ENCODE data around the gene ZNF597.
A peak's percentile ranks its signal among the peaks of the same experiment; 100 is the strongest.

ZNF597 gene

DNA sequence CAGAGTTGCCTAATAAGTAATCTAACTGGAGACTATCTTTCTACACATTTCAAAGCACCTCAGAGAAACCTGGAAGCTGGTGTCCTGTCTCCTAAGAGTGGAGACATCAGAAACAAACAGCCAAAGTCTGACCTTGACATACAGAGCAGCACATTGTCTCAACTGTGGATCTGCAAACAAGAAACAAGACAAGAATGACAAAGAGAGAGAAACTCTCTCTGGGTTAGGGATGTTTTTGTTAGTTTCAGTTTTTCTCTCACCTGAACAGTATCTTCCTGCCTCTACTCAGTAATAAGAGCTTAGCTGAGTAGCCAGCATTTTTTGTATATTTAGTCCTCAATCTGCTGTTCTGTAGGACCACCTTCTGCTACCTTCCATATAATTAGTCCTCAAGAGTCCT is 8.9 kb downstream of the ZNF597 start:
- POLR2A ChIA-PET = no interaction called here
- peak; percentile 37 for DNase-seq (ENCODE audit: extremely low spot score)
- TF ChIP-seq CTCF (IDR thresholded peaks at IDR 0.05; ENCODE audit: control extremely low read depth, extremely low read depth, low read depth, missing control alignments) = no peak
- CTCF ChIA-PET = interaction anchor here (1.4 kb wide), 1 partner anchor 11 kb away, joined by 3 read pairs; no protein-coding TSS in a partner anchor

- TF ChIP-seq CTCF (IDR thresholded peaks at IDR 0.05; ENCODE audit: control extremely low read depth, extremely low read depth, low read depth, missing control alignments) = no peak
- no peak for DNase-seq (ENCODE audit: extremely low spot score)
- ChIA-PET CTCF (no interaction called here), POLR2A (interaction anchor here (0.5 to 1.3 kb wide), 5 partner anchors 12 to 188 kb away, joined by 3 to 6 read pairs (median 4); partner anchors contain the start of genes NAA60, ZNF174, ZNF597 and ZSCAN32)
Observed at GRCh38 chr16:3431779-3432219, 11.5 kb downstream of the ZNF597 start.

DNA sequence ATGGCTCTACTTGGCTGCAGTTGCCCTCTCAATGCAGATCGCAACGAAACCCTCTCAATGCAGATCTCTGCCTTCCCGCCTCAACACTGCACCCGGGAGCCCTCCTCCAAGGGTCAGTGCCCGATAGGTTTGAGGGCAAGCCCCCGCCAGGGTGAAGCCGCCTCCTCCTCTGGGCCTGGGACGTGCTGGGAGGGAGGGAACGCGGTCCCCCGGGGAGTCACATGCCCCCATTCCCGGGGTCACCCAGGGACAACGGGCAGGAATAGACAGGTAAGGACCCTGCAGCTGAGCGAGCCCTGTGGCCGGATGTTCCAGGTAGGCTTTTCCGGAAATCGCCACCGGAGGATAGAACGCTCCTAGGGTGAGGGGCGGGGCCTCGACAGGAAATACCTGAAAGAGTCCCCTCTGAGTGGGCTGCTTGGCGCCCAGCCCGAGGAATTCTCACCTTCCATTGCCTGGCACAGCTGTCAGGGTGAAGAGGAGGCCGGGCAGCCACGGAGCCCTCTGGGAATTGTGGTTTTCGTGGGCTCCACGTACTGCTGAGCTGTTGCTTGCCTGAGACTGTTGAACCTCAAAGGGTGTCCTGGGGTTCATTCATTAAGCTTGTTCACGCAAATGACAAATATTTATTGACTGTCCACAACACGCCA is 29.4 kb downstream of the ZNF597 start:
- DNase-seq (ENCODE audit: extremely low spot score) = no peak
- ChIA-PET CTCF (interaction anchor here (1.5 kb wide), 1 partner anchor 10 kb away, joined by 3 read pairs; no protein-coding TSS in a partner anchor), POLR2A (no interaction called here)
- TF ChIP-seq CTCF (IDR thresholded peaks at IDR 0.05; ENCODE audit: control extremely low read depth, extremely low read depth, low read depth, missing control alignments) = no peak

DNA sequence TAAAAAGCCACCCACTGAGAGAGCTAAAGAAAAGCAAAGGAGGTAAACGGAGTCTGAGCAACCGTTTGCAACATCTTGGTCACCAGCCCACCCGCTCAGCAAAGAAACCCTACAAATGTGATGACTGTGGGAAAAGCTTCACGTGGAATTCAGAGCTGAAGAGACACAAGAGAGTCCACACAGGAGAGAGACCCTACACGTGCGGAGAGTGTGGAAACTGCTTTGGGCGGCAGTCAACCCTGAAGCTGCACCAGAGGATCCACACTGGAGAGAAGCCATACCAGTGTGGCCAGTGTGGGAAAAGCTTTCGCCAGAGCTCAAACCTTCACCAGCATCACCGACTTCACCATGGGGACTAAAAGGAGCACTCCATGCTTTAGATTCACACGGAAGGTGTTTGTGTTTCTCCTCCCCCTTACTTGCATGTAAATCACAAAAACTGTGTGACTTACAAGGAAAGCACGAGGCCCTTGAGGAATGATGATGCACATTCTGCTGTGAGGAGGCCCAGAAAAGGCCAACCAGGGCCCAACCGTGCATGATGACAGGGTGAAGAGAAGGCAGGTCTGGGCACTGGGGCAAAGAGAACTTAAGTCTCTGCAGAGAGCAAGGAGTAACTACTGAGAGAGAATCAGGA is 34.6 kb downstream of the ZNF597 start:
- ChIA-PET POLR2A (no interaction called here), CTCF (interaction anchor here (1.5 kb wide), 1 partner anchor 12 kb away, joined by 3 read pairs; no protein-coding TSS in a partner anchor)
- no peak for TF ChIP-seq CTCF (IDR thresholded peaks at IDR 0.05; ENCODE audit: control extremely low read depth, extremely low read depth, low read depth, missing control alignments)
- no peak for DNase-seq (ENCODE audit: extremely low spot score)

DNA sequence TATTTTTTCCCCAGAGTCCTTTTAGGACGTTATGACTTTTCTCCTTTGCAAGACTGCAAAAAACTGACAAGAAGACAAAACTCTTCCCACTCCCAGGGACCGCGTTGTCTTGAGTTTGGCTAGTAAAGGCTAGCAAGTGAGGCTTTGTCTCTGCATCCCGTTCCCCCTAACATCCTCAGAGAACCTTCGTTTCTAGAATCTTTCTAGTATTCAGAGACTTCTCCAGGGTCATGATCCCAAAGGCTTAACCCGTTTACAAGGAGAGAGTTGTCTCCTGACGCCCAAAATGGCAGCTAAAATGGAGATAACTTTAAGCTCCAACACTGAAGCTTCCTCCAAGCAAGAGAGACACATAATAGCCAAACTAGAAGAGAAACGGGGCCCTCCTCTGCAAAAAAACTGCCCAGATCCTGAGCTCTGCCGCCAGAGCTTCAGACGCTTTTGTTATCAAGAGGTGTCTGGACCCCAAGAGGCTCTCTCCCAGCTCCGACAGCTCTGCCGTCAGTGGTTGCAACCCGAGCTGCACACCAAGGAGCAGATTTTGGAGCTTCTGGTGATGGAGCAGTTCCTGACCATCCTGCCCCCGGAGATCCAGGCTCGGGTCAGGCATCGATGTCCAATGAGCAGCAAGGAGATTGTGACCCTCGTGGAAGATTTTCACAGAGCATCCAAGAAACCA is 41.4 kb downstream of the ZNF597 start:
- CTCF ChIA-PET = interaction anchor here (1.4 to 1.6 kb wide), 4 partner anchors 9 to 118 kb away, joined by 3 to 5 read pairs (median 4); partner anchors contain the start of genes NAA60, ZNF263 and ZNF597
- POLR2A ChIA-PET = interaction anchor here (0.7 to 1.5 kb wide), 3 partner anchors 42 to 118 kb away, joined by 3 to 11 read pairs (median 3); partner anchors contain the start of genes NAA60 and ZNF597

More for the DNA sequence above, 41.4 kb downstream of the ZNF597 start:
- peak; percentile 20 for DNase-seq (ENCODE audit: extremely low spot score)
- no peak for TF ChIP-seq CTCF (IDR thresholded peaks at IDR 0.05; ENCODE audit: control extremely low read depth, extremely low read depth, low read depth, missing control alignments)

All from GM10248 (cell line).